Heart left ventricle (tissue), 16 donors: ENCODE results near the gene ZFYVE27. TPM values are rescaled to one million over a fixed set of nuclear protein-coding genes. Genes with fewer than 3 reads are reported as not detected.

ENCODE experiments used
- ATAC-seq, 4 donors: fragments of 200-7000 bp; cut with Tn5 transposase; one replicate each; pipeline ENCODE4 v1.9.1; 2020 to 2022; ENCODE audit warnings: moderate library complexity in 4 of 4, mild to moderate bottlenecking in 3 of 4, moderate number of reproducible peaks in 1 of 4
- DNase-seq, 5 donors: peaks; one replicate each; pipeline ENCODE4 v3.0.0-alpha.2; 2020
- H3K27ac ChIP-seq, 12 donors: fragments of 200-600 bp; sonication (generic) in 4 of 12; one replicate each; pipeline versions ENCODE4 v1.5.0 to v1.8.0; 2016 to 2022; ENCODE audit warnings: mild to moderate bottlenecking in 2 of 12
- H3K27me3 ChIP-seq, 9 donors: fragments of 200-600 bp; sonication (generic) in 2 of 9; one replicate each; pipeline versions ENCODE4 v1.5.1 to v1.8.0; 2016 to 2022; ENCODE audit warnings: mild to moderate bottlenecking in 3 of 9
- H3K36me3 ChIP-seq, 9 donors: fragments of 200-600 bp; sonication (generic) in 2 of 9; one replicate each; pipeline versions ENCODE4 v1.5.0 to v1.8.0; 2018 to 2022; ENCODE audit warnings: mild to moderate bottlenecking in 2 of 9
- H3K4me1 ChIP-seq, 12 donors: fragments of 200-600 bp; sonication (generic) in 4 of 12; one replicate each; pipeline versions ENCODE4 v1.5.0 to v1.8.0; 2016 to 2022; ENCODE audit warnings: mild to moderate bottlenecking in 3 of 12
- H3K4me3 ChIP-seq, 12 donors: fragments of 200-600 bp; sonication (generic) in 4 of 12; one replicate each; pipeline versions ENCODE4 v1.5.0 to v1.8.0; 2017 to 2022; ENCODE audit warnings: mild to moderate bottlenecking in 9 of 12, moderate library complexity in 4 of 12
- H3K9me3 ChIP-seq, 12 donors: fragments of 200-600 bp; sonication (generic) in 4 of 12; one replicate each; pipeline versions ENCODE4 v1.5.0 to v1.8.0; 2016 to 2022; ENCODE audit warnings: mild to moderate bottlenecking in 1 of 12
- CTCF ChIP-seq, 12 donors: fragments of 200-600 bp; sonication (generic) in 4 of 12; IDR thresholded peaks; one replicate each; pipeline versions ENCODE4 v1.5.0 to v1.8.0; 2018 to 2022; ENCODE audit warnings: antibody characterized with exemption in 12 of 12, mild to moderate bottlenecking in 5 of 12
- POLR2A ChIP-seq, 2 donors: fragments of 450-650 bp; IDR thresholded peaks; one replicate each; pipeline ENCODE4 v1.6.1; 2017; ENCODE audit warnings: antibody characterized with exemption in 2 of 2, mild to moderate bottlenecking in 2 of 2, moderate library complexity in 2 of 2
- WGBS, 4 donors: extraction: QIAGEN DNeasy Blood & Tissue Kit in 2 of 4; methylation state at CpG; one replicate each; pipeline versions ENCODE4 v1.1.5 to v1.1.7; 2013 to 2018; 5-methylcytosine and 5-hydroxymethylcytosine counted together
- intact Hi-C, 10 donors: fragments of 100-400 bp; cut with DNase I; formaldehyde crosslinking; loops; one replicate each; pipeline versions ENCODE4 v1.11.1 to v1.14.2; 2022
- polyA plus RNA-seq, 2 donors: library from polyadenylated mRNA; stranded (reverse); fragments of 200-250 nt; gene quantifications; one replicate each; pipeline ENCODE4 v1.2.3, GENCODE V29; 2013
- total RNA-seq, 9 donors: library from RNA; depleted of rRNA in 2 of 9; stranded (reverse); fragments of >200 nt in 2 of 9; fragmentation: NEBNext Ultra II Directional in 3 of 9; extraction: Animal tissue kit (Norgen Biotek cat#: 25700) in 3 of 9; gene quantifications; one replicate each; pipeline versions ENCODE4 v1.1.0 to v1.2.4, GENCODE V29; 2016 to 2023
- donor health status: ischemic (EF 13 %, LVEDD 7.1; RV severe dilation, severe dysfunction).
- donor health status: healthy with polysubstance abuse.
- donor health status: DM: no; HTN: yes; CAD: no.
- donor health status: DM: no; HTN: no; CAD: no.
- donor health status: ischemic (EF 25% LVEDD 6.9; RV normal size, moderate dysfunction).
- donor health status: ischemic (EF 25% LVEDD 5.7; RV mildly dilated, moderate dysfunction).
- donor health status: healthy.
- donor health status: DM: yes; HTN: yes; CAD: no.
- donor health status: ischemic (EF 35%, LVEDD 5.7; RV mildly dilated, moderate dysfunction).
- donor health status: nonischemic (EF 11% LVEDD 7.7; RV severe dilation, severe dysfunction).
- donor health status: DM: yes; HTN: yes; CAD: no.
- donor health status: PGD.
- donor health status: ischemic (EF 29% LVEDD 5.4; RV normal size, mild dysfunction).
- donor health status: nonischemic (EF 23%, LVEDD 6.1; RV moderate dilation, normal function).

Gene ZFYVE27
- total and polyA plus RNA-seq, 11 donors: 7.3 to 28.5 (median 13.1) TPM

GRCh38 chr10:97704341-97704740 lies 32.6 kb upstream of the ZFYVE27 start:
- H3K27me3 ChIP-seq: no peaks in the 10 kb centered on the region
- DNase-seq (no peak), ATAC-seq (no peak)
- no peak for TF ChIP-seq CTCF (IDR thresholded peaks at IDR 0.05)
- no peak overlapping the region for H3K27ac ChIP-seq
- intact Hi-C loops: loop anchor here in 1 of 10 donors (5.0 kb wide), 1 partner anchor 1302 kb away; no protein-coding TSS in a partner anchor
- H3K4me1 ChIP-seq: peaks cover 0 to 11% (median 5%) of the 10 kb centered on the region in 12 donors
- no peaks in the 10 kb centered on the region for H3K9me3 ChIP-seq
- H3K4me3 ChIP-seq: no peak overlapping the region
- H3K36me3 ChIP-seq: no peaks in the 10 kb centered on the region
- WGBS, 4 donors: 48 to 71% (median 64%) methylated on average over 1 of the region's 1 CpG

GRCh38 chr10:97705006-97705670 lies 31.8 kb upstream of the ZFYVE27 start:
- no peak overlapping the region for H3K27ac ChIP-seq
- TF ChIP-seq POLR2A (IDR thresholded peaks at IDR 0.05) (no peak), CTCF (IDR thresholded peaks at IDR 0.05) (no peak)
- intact Hi-C loops: no loop called here
- peaks cover 0 to 17% (median 9%) of the 10 kb centered on the region in 12 donors for H3K4me1 ChIP-seq
- no peaks in the 10 kb centered on the region for H3K9me3 ChIP-seq
- H3K4me3 ChIP-seq: no peak overlapping the region
- no peaks in the 10 kb centered on the region for H3K27me3 ChIP-seq
- ATAC-seq (no peak), DNase-seq (no peak)
- no peaks in the 10 kb centered on the region for H3K36me3 ChIP-seq
- 92 to 95% (median 93%) methylated on average over 3 of the region's 3 CpGs for WGBS, 4 donors

DNA sequence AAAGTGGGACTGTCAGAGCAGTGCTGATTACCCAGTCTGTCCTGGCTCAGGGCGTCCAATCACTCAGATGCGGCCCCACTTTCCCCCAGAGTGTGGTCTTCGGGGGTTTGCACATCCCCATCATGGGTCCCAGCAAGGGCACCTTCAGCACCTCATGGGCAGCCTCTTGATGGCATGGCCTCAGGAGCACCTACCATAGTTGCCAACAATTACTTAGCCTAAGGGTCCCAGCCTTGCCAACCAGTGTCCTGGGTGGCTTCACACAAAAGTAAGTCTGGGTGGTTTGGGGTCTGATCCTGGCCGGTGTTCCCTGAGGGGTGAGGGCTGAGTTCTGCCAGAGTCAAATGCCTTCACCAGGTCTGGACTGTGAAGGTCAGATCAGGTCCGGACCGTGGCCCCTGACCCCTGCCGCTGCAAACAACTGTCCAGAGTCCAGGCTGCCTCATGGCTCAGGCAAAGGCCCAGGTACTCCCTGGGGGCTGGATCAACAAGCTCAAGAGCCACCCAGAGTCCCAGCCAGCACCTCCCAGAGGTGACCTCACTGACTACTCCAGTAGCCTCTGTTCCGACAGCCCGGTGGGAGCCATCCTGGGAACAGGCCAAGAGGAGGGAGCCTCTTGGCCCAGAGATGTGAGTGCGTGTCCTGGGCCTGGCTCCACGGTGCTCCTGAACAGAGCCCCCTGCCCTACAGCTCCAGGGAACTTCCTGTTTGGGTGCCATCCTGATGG lies 29.6 kb upstream of the ZFYVE27 start:
- 80 to 89% (median 86%) methylated on average over 7 to 11 of the region's 11 CpGs for WGBS, 4 donors
- Histone ChIP-seq H3K27me3 (no peaks in the 10 kb centered on the region), H3K4me3 (no peak overlapping the region), H3K36me3 (no peaks in the 10 kb centered on the region), H3K4me1 (peaks cover 0 to 18% (median 7%) of the 10 kb centered on the region in 12 donors), H3K9me3 (no peaks in the 10 kb centered on the region), H3K27ac (peak overlapping the region in 1 of 12 donors; percentile 59)
- no peak for TF ChIP-seq POLR2A (IDR thresholded peaks at IDR 0.05)
- no peak for TF ChIP-seq CTCF (IDR thresholded peaks at IDR 0.05)
- ATAC-seq: no peak
- intact Hi-C loops: no loop called here
- no peak for DNase-seq

GRCh38 chr10:97708167-97708566 lies 28.8 kb upstream of the ZFYVE27 start:
- no peaks in the 10 kb centered on the region for H3K36me3 ChIP-seq
- no peaks in the 10 kb centered on the region for H3K27me3 ChIP-seq
- WGBS, 4 donors: 82 to 96% (median 92%) methylated on average over 2 of the region's 2 CpGs
- H3K4me3 ChIP-seq: no peak overlapping the region
- no peak for TF ChIP-seq CTCF (IDR thresholded peaks at IDR 0.05)
- TF ChIP-seq POLR2A (IDR thresholded peaks at IDR 0.05): no peak
- intact Hi-C loops: loop anchor here in 4 of 10 donors (2.0 kb wide), 1 partner anchor 23 kb away; no protein-coding TSS in a partner anchor
- ATAC-seq (no peak), DNase-seq (no peak)
- H3K27ac ChIP-seq: peak overlapping the region in 1 of 12 donors; percentile 59
- no peaks in the 10 kb centered on the region for H3K9me3 ChIP-seq
- peaks cover 0 to 24% (median 10%) of the 10 kb centered on the region in 12 donors for H3K4me1 ChIP-seq
